ENCODE results near the gene WDR36. TPM values are rescaled to one million over a fixed set of nuclear protein-coding genes. Genes with fewer than 3 reads are reported as not detected.

Gene WDR36
- total and polyA plus RNA-seq, 2 of the 8 experiments (the other 6 are each of a cell fraction or from before 2014, with no cell fraction given): 9.3 to 41.8 TPM

GRCh38 chr5:111132076-111132475 is 39.9 kb downstream of the WDR36 start (continued):
- no peak for TF ChIP-seq TEAD4 (IDR thresholded peaks at IDR 0.05; ENCODE audit: low read depth, low read length)
- TF ChIP-seq FOSL1 (IDR thresholded peaks at IDR 0.05; ENCODE audit: insufficient read depth, low read depth, low read length): no peak
- no peak for TF ChIP-seq MAFK (IDR thresholded peaks at IDR 0.05; ENCODE audit: low read depth, low read length)
- TF ChIP-seq SRF (IDR thresholded peaks at IDR 0.05; ENCODE audit: low read depth, low read length): no peak
